GM23338 (cell line): ENCODE measurements around the gene MTMR3. TPM values are rescaled to one million over a fixed set of nuclear protein-coding genes. Genes with fewer than 3 reads are reported as not detected.
"Not testable (repeated sequence)": the region's sequence is repeated elsewhere in the genome, so short reads cannot be mapped to it uniquely, and the experiment has no call there.

Source experiments
- ATAC-seq: fragments of 200-7000 bp; cut with Tn5 transposase; 3 replicates; pipeline ENCODE4 v1.9.1; 2020
- DNase-seq: peaks from one replicate; pipeline ENCODE4 v3.0.0-alpha.2; 2015; ENCODE audit warnings: low spot score
- H2AFZ ChIP-seq: fragments of 200-600 bp; sonication (generic); 2 replicates; pipeline ENCODE4 v1.8.0; 2016; ENCODE audit warnings: antibody characterized with exemption, mild to moderate bottlenecking, moderate library complexity
- H3F3A ChIP-seq: fragments of 200-600 bp; sonication (generic); replicated peaks from 2 replicates; pipeline ENCODE4 v1.8.0; 2017; ENCODE audit warnings: antibody characterized with exemption, mixed run types, low read depth
- H3K27ac ChIP-seq: fragments of 200-600 bp; sonication (generic); 2 replicates; pipeline ENCODE4 v1.6.1; 2016; ENCODE audit warnings: low read depth
- H3K27me3 ChIP-seq: fragments of 200-600 bp; sonication (generic); 2 replicates; pipeline ENCODE4 v1.8.0; 2016; ENCODE audit warnings: mild to moderate bottlenecking, mixed run types, moderate library complexity; ENCODE audit not compliant: insufficient read depth
- H3K36me3 ChIP-seq: fragments of 200-600 bp; sonication (generic); 2 replicates; pipeline ENCODE4 v1.8.0; 2016; ENCODE audit warnings: mild to moderate bottlenecking; ENCODE audit not compliant: insufficient read depth
- H3K4me1 ChIP-seq: fragments of 200-600 bp; sonication (generic); 2 replicates; pipeline ENCODE4 v1.8.0; 2016; ENCODE audit warnings: mild to moderate bottlenecking, moderate library complexity; ENCODE audit not compliant: insufficient read depth
- H3K4me2 ChIP-seq: fragments of 200-600 bp; sonication (generic); 2 replicates; pipeline ENCODE4 v1.7.1; 2017; ENCODE audit warnings: mixed run types
- H3K4me3 ChIP-seq: fragments of 200-600 bp; sonication (generic); 2 replicates; pipeline ENCODE4 v1.6.1; 2016; ENCODE audit warnings: mixed run types
- H3K79me2 ChIP-seq: fragments of 200-600 bp; sonication (generic); replicated peaks from 2 replicates; pipeline ENCODE4 v1.8.0; 2017; ENCODE audit warnings: mild to moderate bottlenecking; ENCODE audit not compliant: insufficient read depth
- H3K9me2 ChIP-seq: fragments of 200-600 bp; sonication (generic); 2 replicates; pipeline ENCODE4 v1.8.0; 2017; ENCODE audit not compliant: insufficient read depth
- H4K20me1 ChIP-seq: fragments of 200-600 bp; sonication (generic); replicated peaks from 2 replicates; pipeline ENCODE4 v1.8.0; 2017; ENCODE audit warnings: mild to moderate bottlenecking; ENCODE audit not compliant: insufficient read depth
- H3K27ac Mint-ChIP-seq: 2 replicates; pipeline ENCODE4 v1.8.0; 2020; ENCODE audit warnings: inconsistent platforms, mild to moderate bottlenecking, moderate library complexity, mixed read lengths
- H3K27me3 Mint-ChIP-seq: 3 replicates; pipeline ENCODE4 v1.8.0; 2022; ENCODE audit warnings: low read depth, mild to moderate bottlenecking, moderate library complexity, mixed read lengths, inconsistent platforms; ENCODE audit not compliant: insufficient read depth, poor library complexity
- H3K36me3 Mint-ChIP-seq: 3 replicates; pipeline ENCODE4 v1.8.0; 2021; ENCODE audit warnings: low read depth, mild to moderate bottlenecking, inconsistent platforms, moderate library complexity, mixed read lengths
- H3K4me1 Mint-ChIP-seq: 3 replicates; pipeline ENCODE4 v1.8.0; 2020; ENCODE audit warnings: mild to moderate bottlenecking, inconsistent platforms, mixed read lengths
- H3K4me3 Mint-ChIP-seq: 3 replicates; pipeline ENCODE4 v1.8.0; 2021; ENCODE audit warnings: moderate library complexity, mild to moderate bottlenecking, inconsistent platforms, mixed read lengths
- H3K9me3 Mint-ChIP-seq: 3 replicates; pipeline ENCODE4 v1.8.0; 2020; ENCODE audit warnings: moderate library complexity, mild to moderate bottlenecking, inconsistent platforms, mixed read lengths
- CREB1 ChIP-seq: fragments of 250-450 bp; sonication (Bioruptor Pico); IDR thresholded peaks from 2 replicates; pipeline ENCODE4 v1.5.0; 2020; ENCODE audit warnings: low read depth, mild to moderate bottlenecking, moderate library complexity
- CTCF ChIP-seq, 2 experiments: fragments of 200-600 bp in 1 of 2; sonication (generic) in 1 of 2; conservative IDR thresholded peaks; 2 replicates each; pipeline versions ENCODE4 v1.5.1 to v1.6.1; 2016 to 2017; ENCODE audit warnings: antibody characterized with exemption in 2 of 2, low read depth in 2 of 2, mild to moderate bottlenecking in 2 of 2, moderate library complexity in 1 of 2
- polyA plus RNA-seq: library from polyadenylated mRNA; unstranded; fragments of >200 nt; fragmentation: Nextera tagmentation; extraction: Ambion mirVana; gene quantifications from 2 replicates; pipeline ENCODE4 v1.2.1, GENCODE V29; 2016
- total RNA-seq: library from RNA; depleted of rRNA; stranded (reverse); fragments of >200 nt; shearing (Covaris generic); gene quantifications from 2 replicates; pipeline ENCODE4 v1.2.3, GENCODE V29; 2014
- TF ChIP-seq, protein P1 (sequence below): fragments of 250-450 bp; sonication (Bioruptor Pico); IDR thresholded peaks from 2 replicates; pipeline ENCODE4 v1.5.0; 2020; ENCODE audit warnings: mild to moderate bottlenecking, moderate library complexity

MTMR3 gene
- total and polyA plus RNA-seq, 2 experiments from 2014 or later: 5.2 to 27.4 TPM

DNA sequence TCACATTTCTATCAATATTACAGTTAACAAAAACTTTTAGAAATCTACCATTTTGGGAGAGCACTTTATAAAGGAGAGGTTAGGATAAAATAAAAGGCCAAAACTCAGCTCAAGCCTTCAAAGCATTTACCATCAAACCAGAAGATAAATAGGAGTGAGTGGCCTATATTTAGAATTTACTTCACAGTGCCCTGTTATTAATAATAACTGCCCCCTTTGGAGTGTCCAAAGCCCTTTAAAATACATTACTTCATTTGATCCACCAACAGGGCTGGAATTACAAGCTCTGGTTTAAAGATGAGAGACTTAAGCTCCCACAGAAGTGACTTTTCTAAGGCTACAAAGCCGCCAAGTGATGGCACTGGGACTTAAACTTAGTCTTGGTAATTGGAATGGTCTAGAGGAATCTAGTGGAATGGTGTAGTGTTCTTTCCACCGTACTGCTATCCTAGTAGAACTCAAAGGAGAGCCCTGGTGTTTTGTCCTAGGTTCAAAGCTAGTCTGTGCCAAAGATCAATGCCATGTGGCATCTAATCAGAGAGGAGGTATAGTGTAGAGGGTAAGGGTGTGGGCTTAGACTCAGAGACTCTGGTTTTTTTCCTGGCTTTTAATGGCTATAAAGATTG is 21.2 kb upstream of the MTMR3 start (continued):
- TF ChIP-seq, protein P1, sequence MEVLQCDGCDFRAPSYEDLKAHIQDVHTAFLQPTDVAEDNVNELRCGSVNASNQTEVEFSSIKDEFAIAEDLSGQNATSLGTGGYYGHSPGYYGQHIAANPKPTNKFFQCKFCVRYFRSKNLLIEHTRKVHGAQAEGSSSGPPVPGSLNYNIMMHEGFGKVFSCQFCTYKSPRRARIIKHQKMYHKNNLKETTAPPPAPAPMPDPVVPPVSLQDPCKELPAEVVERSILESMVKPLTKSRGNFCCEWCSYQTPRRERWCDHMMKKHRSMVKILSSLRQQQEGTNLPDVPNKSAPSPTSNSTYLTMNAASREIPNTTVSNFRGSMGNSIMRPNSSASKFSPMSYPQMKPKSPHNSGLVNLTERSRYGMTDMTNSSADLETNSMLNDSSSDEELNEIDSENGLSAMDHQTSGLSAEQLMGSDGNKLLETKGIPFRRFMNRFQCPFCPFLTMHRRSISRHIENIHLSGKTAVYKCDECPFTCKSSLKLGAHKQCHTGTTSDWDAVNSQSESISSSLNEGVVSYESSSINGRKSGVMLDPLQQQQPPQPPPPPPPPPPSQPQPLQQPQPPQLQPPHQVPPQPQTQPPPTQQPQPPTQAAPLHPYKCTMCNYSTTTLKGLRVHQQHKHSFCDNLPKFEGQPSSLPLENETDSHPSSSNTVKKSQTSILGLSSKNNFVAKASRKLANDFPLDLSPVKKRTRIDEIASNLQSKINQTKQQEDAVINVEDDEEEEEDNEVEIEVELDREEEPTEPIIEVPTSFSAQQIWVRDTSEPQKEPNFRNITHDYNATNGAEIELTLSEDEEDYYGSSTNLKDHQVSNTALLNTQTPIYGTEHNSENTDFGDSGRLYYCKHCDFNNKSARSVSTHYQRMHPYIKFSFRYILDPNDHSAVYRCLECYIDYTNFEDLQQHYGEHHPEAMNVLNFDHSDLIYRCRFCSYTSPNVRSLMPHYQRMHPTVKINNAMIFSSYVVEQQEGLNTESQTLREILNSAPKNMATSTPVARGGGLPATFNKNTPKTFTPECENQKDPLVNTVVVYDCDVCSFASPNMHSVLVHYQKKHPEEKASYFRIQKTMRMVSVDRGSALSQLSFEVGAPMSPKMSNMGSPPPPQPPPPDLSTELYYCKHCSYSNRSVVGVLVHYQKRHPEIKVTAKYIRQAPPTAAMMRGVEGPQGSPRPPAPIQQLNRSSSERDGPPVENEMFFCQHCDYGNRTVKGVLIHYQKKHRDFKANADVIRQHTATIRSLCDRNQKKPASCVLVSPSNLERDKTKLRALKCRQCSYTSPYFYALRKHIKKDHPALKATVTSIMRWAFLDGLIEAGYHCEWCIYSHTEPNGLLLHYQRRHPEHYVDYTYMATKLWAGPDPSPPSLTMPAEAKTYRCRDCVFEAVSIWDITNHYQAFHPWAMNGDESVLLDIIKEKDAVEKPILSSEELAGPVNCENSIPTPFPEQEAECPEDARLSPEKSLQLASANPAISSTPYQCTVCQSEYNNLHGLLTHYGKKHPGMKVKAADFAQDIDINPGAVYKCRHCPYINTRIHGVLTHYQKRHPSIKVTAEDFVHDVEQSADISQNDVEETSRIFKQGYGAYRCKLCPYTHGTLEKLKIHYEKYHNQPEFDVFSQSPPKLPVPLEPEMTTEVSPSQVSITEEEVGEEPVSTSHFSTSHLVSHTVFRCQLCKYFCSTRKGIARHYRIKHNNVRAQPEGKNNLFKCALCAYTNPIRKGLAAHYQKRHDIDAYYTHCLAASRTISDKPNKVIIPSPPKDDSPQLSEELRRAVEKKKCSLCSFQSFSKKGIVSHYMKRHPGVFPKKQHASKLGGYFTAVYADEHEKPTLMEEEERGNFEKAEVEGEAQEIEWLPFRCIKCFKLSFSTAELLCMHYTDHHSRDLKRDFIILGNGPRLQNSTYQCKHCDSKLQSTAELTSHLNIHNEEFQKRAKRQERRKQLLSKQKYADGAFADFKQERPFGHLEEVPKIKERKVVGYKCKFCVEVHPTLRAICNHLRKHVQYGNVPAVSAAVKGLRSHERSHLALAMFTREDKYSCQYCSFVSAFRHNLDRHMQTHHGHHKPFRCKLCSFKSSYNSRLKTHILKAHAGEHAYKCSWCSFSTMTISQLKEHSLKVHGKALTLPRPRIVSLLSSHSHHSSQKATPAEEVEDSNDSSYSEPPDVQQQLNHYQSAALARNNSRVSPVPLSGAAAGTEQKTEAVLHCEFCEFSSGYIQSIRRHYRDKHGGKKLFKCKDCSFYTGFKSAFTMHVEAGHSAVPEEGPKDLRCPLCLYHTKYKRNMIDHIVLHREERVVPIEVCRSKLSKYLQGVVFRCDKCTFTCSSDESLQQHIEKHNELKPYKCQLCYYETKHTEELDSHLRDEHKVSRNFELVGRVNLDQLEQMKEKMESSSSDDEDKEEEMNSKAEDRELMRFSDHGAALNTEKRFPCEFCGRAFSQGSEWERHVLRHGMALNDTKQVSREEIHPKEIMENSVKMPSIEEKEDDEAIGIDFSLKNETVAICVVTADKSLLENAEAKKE (CRISPR knock-in tag): no peak
- no peak for TF ChIP-seq CREB1 (CRISPR knock-in tag)
- no peak for TF ChIP-seq CTCF (conservative IDR thresholded peaks at IDR 0.05; ENCODE audit: low read depth in 2 of 2)

- not testable (repeated sequence) for H3K4me1 Mint-ChIP-seq, H3K36me3 ChIP-seq, H3K9me2 ChIP-seq, H3K9me3 Mint-ChIP-seq, H3K4me2 ChIP-seq, H3K27ac ChIP-seq, H3K36me3 Mint-ChIP-seq, H3K27me3 Mint-ChIP-seq, H2AFZ ChIP-seq, H3F3A ChIP-seq, H3K79me2 ChIP-seq, DNase-seq, H3K4me1 ChIP-seq, H3K27me3 ChIP-seq, H3K4me3 Mint-ChIP-seq, ATAC-seq, H3K4me3 ChIP-seq, H4K20me1 ChIP-seq, H3K27ac Mint-ChIP-seq
These were observed 17.4 kb upstream of the MTMR3 start for GRCh38 chr22:29865572-29865971.
